GM18870 (cell line): ENCODE measurements around the gene CARM1.

ENCODE experiments used
- ATAC-seq: cut with Tn5 transposase; IDR thresholded peaks from one replicate; pipeline ENCODE4 v1.9.1; 2021; ENCODE audit warnings: moderate library complexity; ENCODE audit not compliant: unreplicated experiment

CARM1 gene

GRCh38 chr19:10899151-10899653 lies 27.8 kb downstream of the CARM1 start:
- ATAC-seq, result no peak

GRCh38 chr19:10907925-10908324 lies 36.6 kb downstream of the CARM1 start:
- no peak for ATAC-seq

DNA sequence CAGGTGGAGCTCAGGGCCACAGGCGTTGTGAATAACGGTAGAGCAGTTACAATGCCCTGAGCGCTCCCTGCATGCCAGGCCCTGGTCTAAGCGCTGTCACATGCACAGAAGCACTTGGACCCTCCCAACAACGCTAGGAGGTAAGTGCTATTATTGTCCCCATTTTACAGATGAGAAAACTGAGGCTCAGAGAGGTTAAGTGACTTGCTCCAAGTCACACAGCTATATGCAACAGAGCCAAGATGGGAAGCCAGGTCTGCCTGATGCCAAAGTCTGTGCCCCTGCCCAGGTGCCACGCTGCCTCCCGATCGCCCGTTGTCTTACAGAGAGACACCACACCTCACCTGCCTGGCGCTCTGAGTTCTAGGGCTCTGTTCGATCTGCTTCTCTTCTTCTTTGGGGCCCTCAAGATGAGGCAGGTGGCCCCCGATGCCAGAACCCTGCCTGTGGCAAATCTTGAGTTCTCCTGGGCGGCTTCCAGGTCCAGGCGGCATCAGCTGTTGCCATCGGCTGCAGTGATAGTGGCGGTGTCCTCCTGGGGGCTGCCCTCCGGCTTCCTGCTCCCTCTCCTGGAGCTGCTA lies 37.1 kb downstream of the CARM1 start:
- ATAC-seq, result no peak

- no peak for ATAC-seq
Observed at GRCh38 chr19:10911579-10912363, 40.4 kb downstream of the CARM1 start.

GRCh38 chr19:10912619-10913018 lies 41.3 kb downstream of the CARM1 start:
- ATAC-seq, result no peak

DNA sequence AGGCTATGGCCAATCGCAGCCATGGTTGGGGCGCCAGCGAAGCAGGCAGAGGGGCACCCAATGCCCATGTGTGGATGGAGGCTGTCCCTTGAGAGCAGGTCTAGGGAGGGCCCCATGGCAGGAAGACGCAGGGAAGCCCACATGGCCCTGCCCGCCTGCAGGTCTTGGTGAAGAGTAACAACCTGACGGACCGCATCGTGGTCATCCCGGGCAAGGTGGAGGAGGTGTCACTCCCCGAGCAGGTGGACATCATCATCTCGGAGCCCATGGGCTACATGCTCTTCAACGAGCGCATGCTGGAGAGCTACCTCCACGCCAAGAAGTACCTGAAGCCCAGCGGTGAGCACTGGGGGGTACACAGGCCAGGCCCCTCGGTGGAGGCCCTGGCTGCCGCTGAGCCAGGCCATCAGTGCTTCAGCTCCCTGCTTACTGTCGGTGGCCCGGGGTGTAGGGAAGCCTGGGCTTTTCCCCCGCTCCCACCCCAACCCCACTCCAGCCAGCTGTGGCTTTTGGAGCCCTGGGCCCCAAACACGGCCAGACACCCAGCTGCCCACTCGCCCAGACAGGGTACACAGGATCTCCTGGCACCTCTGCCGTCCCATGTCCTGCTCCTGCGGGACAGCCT lies 42.5 kb downstream of the CARM1 start:
- no peak for ATAC-seq

DNA sequence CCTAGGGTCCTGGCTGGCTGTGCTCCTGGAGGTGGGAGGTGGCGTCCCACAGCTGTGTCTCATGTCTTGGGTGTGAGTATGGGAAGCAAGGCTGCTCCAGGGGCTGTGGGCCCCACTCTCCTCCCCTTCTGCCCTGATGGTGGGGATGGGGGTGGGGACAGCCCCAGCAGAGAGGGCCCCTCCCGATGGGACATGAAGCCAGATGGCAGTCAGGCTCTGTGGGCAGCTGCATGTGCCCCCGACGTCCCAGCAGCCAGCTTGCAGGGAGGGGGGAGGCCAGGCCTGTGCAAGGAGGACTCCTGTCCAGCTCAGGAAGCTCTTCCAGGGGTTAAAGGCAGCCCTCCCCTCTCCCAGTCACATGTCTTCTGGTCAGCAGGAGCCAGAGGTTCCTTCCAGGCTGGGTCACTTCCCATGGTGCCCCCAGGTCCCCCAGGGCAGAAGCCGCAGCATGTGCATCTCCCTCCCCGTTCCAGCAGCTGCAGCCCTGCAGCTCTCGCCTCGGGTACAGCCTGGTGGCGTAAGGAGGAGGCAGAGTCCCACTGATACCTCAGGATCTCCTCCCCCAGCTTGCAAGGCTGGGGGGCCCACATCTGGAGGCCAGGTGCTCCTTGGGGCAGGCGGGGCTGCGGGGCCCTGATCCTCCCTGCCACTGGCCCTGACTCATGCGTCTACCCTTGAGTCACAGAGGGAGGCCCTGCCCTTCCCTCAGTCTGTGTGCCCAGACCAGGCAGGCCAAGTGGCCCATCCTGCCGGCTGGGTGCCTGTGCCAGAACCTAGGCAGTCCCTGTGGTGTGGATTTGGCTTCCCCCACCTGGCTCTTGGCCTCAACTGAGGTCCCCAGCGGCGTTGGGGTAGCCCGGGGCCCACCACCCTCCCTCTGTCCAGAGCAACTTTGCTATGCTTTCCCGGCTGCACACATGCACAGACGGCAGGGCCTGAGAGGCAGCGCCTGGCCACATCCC lies 44.1 kb downstream of the CARM1 start:
- no peak for ATAC-seq

- ATAC-seq, result no peak
Observed at GRCh38 chr19:10916602-10917001, 45.2 kb downstream of the CARM1 start.

- ATAC-seq, result no peak
Observed at GRCh38 chr19:10918359-10918758, 47.0 kb downstream of the CARM1 start.

- no peak for ATAC-seq
Observed at GRCh38 chr19:10919352-10920287, 48.3 kb downstream of the CARM1 start.

- no peak for ATAC-seq
Observed at GRCh38 chr19:10920288-10920655, 48.9 kb downstream of the CARM1 start.

DNA sequence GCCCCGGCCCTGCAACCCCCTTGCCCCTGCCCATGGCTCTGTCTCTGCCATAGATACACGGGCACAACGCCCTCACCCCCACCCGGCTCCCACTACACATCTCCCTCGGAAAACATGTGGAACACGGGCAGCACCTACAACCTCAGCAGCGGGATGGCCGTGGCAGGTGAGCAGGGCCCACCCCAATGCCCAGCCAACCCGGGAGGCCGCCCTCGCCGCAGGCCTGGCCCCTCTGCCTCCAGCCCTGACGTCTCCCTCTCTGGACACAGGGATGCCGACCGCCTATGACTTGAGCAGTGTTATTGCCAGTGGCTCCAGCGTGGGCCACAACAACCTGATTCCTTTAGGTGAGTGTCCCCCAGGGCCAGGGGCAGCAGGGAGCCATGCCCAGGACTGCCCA lies 49.4 kb downstream of the CARM1 start:
- ATAC-seq, result no peak

GRCh38 chr19:10921199-10921909 lies 50.0 kb downstream of the CARM1 start:
- ATAC-seq, result no peak

GRCh38 chr19:10921910-10922637 lies 50.7 kb downstream of the CARM1 start:
- ATAC-seq, result no peak

DNA sequence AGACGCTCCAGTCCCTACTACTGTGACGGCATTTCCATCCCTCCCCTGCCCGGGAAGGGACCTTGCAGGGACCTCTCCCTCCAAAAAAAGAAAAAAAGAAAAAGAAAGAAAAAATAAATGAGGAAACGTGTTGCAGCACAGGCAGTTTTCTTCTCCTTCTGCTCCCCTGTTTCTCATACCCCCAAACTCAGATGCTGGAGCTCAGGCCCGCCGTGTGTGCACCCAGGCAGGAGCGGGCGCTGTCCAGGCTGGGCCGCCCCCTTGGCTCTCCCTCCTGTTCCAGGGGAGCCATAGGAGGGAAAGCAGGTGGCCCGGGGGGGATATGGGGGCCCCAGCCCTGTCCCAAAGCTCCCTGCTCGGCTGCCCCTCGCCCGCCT lies 51.3 kb downstream of the CARM1 start:
- ATAC-seq, result no peak

DNA sequence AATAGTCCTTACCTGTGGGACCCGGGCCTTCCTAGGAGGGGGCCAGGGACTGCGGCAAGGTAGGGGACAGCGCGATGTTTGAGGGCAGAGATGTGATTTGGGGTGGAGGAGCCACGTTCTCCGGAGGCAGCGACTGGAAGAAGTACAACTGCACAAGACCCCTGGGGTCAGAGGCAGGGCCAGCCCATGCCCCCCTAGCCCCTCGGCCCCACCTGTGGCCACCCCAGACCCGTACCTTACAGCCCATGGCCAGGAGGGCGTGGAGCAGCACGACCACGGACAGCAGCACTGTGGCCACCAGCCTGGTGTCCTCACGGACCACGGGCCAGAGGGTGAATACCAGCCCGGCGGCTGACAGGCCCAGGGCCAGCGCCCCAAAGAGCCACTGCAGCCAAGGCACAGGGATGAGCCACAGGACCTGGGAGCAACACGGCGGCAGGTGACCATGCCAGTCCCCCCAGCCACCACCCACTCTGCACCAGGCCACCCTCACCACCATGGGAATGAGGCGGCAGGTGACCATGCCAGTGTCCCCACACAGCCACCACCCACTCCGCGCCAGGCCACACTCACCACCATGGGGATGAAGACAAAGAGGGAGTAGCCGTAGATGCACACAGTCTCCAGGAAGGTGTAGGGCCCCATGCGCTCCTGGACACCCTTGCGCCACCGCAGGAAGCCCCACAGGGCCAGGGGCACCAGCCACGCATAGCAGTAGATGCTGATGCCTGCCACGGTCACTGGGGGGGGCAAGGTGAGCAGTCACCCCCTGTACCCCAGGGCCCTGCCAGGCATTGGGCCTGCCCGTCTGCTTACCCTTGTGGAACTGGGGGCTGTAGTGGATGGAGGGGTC lies 52.1 kb downstream of the CARM1 start:
- ATAC-seq, result no peak

GRCh38 chr19:10924597-10924996 lies 53.2 kb downstream of the CARM1 start:
- no peak for ATAC-seq
